PFSK-1 (cell line): ENCODE results near the gene RIPOR2.

ENCODE experiments used
- FOXP2 ChIP-seq: optimal IDR thresholded peaks from 2 replicates; pipeline ENCODE3; 2011; ENCODE audit warnings: borderline replicate concordance, control low read depth, inconsistent platforms; ENCODE audit not compliant: insufficient read depth; ENCODE audit errors: extremely low read length, extremely low read depth
- POLR2AphosphoS5 ChIP-seq: IDR thresholded peaks from 2 replicates; pipeline ENCODE4 v1.6.1; 2012; ENCODE audit warnings: low read depth, mild to moderate bottlenecking, control low read depth, low read length, moderate library complexity
- SIN3A ChIP-seq: IDR thresholded peaks from 2 replicates; pipeline ENCODE4 v1.6.1; 2012; ENCODE audit warnings: mild to moderate bottlenecking, low read length, moderate library complexity, borderline replicate concordance; ENCODE audit not compliant: insufficient read depth
- TAF1 ChIP-seq: IDR thresholded peaks from 2 replicates; pipeline ENCODE4 v1.6.1; 2012; ENCODE audit warnings: low read length, control low read depth, borderline replicate concordance; ENCODE audit not compliant: insufficient read depth
- TF ChIP-seq, protein P1 (sequence below), 2 experiments: IDR thresholded peaks; 2 replicates each; pipeline versions ENCODE4 v1.6.1 to v1.8.0; 2011 to 2012; ENCODE audit warnings: low read depth in 2 of 2, low read length in 2 of 2, control low read depth in 1 of 2, inconsistent platforms in 1 of 2, mild to moderate bottlenecking in 1 of 2, moderate library complexity in 1 of 2; ENCODE audit not compliant: insufficient read depth in 1 of 2

Gene RIPOR2

GRCh38 chr6:24933266-24933665 lies 2.5 kb downstream of the RIPOR2 start:
- no peak for TF ChIP-seq POLR2AphosphoS5
- TF ChIP-seq, protein P1, sequence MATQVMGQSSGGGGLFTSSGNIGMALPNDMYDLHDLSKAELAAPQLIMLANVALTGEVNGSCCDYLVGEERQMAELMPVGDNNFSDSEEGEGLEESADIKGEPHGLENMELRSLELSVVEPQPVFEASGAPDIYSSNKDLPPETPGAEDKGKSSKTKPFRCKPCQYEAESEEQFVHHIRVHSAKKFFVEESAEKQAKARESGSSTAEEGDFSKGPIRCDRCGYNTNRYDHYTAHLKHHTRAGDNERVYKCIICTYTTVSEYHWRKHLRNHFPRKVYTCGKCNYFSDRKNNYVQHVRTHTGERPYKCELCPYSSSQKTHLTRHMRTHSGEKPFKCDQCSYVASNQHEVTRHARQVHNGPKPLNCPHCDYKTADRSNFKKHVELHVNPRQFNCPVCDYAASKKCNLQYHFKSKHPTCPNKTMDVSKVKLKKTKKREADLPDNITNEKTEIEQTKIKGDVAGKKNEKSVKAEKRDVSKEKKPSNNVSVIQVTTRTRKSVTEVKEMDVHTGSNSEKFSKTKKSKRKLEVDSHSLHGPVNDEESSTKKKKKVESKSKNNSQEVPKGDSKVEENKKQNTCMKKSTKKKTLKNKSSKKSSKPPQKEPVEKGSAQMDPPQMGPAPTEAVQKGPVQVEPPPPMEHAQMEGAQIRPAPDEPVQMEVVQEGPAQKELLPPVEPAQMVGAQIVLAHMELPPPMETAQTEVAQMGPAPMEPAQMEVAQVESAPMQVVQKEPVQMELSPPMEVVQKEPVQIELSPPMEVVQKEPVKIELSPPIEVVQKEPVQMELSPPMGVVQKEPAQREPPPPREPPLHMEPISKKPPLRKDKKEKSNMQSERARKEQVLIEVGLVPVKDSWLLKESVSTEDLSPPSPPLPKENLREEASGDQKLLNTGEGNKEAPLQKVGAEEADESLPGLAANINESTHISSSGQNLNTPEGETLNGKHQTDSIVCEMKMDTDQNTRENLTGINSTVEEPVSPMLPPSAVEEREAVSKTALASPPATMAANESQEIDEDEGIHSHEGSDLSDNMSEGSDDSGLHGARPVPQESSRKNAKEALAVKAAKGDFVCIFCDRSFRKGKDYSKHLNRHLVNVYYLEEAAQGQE (IDR thresholded peaks at IDR 0.05; ENCODE audit: insufficient read depth in 1 of 2, low read depth in 2 of 2, low read length in 2 of 2) = no peak
- TF ChIP-seq TAF1 = no peak
- no peak for TF ChIP-seq SIN3A
- TF ChIP-seq FOXP2 = no peak

GRCh38 chr6:24932832-24933231 lies 2.9 kb downstream of the RIPOR2 start:
- no peak for TF ChIP-seq FOXP2
- TF ChIP-seq TAF1 = no peak
- TF ChIP-seq SIN3A = no peak
- TF ChIP-seq, protein P1 (IDR thresholded peaks at IDR 0.05; ENCODE audit: insufficient read depth in 1 of 2, low read depth in 2 of 2, low read length in 2 of 2) = no peak
- no peak for TF ChIP-seq POLR2AphosphoS5

- TF ChIP-seq SIN3A (no peak), POLR2AphosphoS5 (no peak), FOXP2 (no peak), TAF1 (no peak)
- TF ChIP-seq, protein P1 (IDR thresholded peaks at IDR 0.05; ENCODE audit: insufficient read depth in 1 of 2, low read depth in 2 of 2, low read length in 2 of 2) = no peak
These were observed 3.8 kb downstream of the RIPOR2 start for GRCh38 chr6:24931718-24932691.

DNA sequence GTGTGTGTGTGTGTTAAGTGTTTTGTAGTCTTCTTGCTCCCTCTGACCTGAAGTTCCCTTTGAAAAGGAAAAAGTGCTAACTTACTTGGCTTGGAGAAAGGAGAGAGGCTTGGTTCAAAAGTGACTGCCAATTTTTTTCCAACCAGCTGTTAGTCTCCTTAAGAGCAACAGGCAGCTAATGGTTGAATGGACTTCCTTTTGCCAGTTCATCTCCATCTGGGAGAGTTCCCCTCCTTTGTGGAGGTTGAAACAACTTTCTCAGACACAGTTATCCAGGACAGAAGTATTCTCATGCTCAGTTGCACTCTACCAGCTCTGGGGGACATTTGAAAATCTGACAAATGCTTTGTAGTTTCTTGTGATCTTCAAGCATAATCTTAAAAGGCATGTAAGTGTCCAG lies 4.5 kb downstream of the RIPOR2 start:
- no peak for TF ChIP-seq FOXP2
- TF ChIP-seq, protein P1 (IDR thresholded peaks at IDR 0.05; ENCODE audit: insufficient read depth in 1 of 2, low read depth in 2 of 2, low read length in 2 of 2) = no peak
- no peak for TF ChIP-seq SIN3A
- TF ChIP-seq POLR2AphosphoS5 = no peak
- no peak for TF ChIP-seq TAF1
